Right atrium auricular region (tissue), 2 donors: ENCODE data around the gene SYT8. TPM values are rescaled to one million over a fixed set of nuclear protein-coding genes. Genes with fewer than 3 reads are reported as not detected.

Source experiments
- DNase-seq: peaks from one replicate; pipeline ENCODE4 v3.0.0-alpha.2; 2019; ENCODE audit warnings: low spot score
- H3K27ac ChIP-seq, 2 donors: fragments of 200-600 bp; sonication (generic); 1 replicate in 1 of 2; 2 replicates in 1 of 2; pipeline ENCODE4 v1.5.1; 2016 to 2019
- H3K27me3 ChIP-seq, 2 donors: fragments of 200-600 bp; sonication (generic); one replicate each; pipeline versions ENCODE4 v1.5.1 to v1.6.0; 2017 to 2019
- H3K36me3 ChIP-seq: fragments of 200-600 bp; sonication (generic); one replicate; pipeline ENCODE4 v1.5.1; 2016
- H3K4me1 ChIP-seq, 2 donors: fragments of 200-600 bp; sonication (generic); one replicate each; pipeline versions ENCODE4 v1.5.1 to v1.6.0; 2017 to 2019
- H3K4me3 ChIP-seq, 2 donors: fragments of 200-600 bp; sonication (generic); 1 replicate in 1 of 2; 2 replicates in 1 of 2; pipeline ENCODE4 v1.5.1; 2017 to 2019; ENCODE audit warnings: mild to moderate bottlenecking in 1 of 2, moderate library complexity in 1 of 2
- H3K9me3 ChIP-seq, 2 donors: fragments of 200-600 bp; sonication (generic); one replicate each; pipeline ENCODE4 v1.5.1; 2019
- total RNA-seq, 2 donors: library from RNA; depleted of rRNA; stranded (reverse); fragments of >200 nt; gene quantifications; one replicate each; pipeline ENCODE4 v1.1.0, GENCODE V29; 2016
- TF ChIP-seq, protein P1 (sequence below), 2 donors: fragments of 200-600 bp; sonication (generic); IDR thresholded peaks; one replicate each; pipeline ENCODE4 v1.5.1; 2019; ENCODE audit warnings: antibody characterized with exemption in 2 of 2

The SYT8 gene, protein sequence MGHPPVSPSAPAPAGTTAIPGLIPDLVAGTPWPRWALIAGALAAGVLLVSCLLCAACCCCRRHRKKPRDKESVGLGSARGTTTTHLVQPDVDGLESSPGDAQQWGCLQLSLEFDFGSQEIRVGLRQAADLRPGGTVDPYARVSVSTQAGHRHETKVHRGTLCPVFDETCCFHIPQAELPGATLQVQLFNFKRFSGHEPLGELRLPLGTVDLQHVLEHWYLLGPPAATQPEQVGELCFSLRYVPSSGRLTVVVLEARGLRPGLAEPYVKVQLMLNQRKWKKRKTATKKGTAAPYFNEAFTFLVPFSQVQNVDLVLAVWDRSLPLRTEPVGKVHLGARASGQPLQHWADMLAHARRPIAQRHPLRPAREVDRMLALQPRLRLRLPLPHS
- total RNA-seq = not detected

DNA sequence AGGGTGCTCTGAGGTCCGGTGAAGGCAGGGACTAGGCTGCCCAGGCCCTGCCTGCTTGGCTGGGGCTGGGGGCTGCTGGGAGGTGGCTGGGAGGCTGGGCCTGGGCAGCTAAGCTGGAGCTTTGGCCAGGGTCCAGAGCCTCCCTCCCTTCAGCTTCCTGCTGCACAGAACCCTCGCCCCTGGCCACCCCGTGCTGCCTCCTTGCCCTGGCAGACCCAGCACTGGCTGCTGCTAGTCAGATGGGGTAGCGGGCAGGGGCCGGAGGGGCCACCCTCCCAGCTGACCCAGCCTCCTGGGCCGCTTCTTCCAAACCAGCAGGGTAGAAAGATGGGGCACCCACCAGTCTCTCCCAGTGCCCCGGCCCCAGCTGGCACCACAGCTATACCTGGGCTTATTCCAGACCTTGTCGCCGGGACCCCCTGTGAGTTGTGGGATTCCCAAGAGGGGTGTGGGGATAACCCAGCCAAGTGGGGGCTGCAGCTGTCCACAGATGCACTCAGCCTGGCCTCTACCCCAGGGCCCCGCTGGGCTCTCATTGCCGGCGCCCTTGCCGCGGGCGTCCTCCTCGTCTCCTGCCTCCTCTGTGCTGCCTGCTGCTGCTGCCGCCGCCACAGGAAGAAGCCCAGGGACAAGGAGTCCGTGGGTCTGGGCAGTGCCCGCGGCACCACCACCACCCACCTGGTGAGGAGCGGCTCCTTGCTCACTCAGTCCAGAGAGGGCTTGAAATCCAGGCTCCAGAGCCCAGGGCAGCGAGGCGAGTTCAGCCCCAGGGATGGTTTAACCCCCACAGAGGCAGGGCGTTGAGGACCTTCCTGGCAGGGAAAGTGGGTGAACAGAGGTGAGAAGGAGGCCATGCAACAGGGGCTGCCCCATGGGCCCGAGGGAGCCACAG, at the start of gene SYT8:
Gene SYT8, plus strand, starts transcription at position 212 of the 892 bp plus-strand sequence. Its CDS starts 116 bp downstream, at position 328.
- H3K4me1 ChIP-seq = peaks cover 0 to 16% of the 10 kb centered on the region in 2 donors
- no peaks in the 10 kb centered on the region for H3K27me3 ChIP-seq
- no peak for DNase-seq
- H3K4me3 ChIP-seq = no peak within 1 kb of the TSS
- H3K36me3 ChIP-seq = no peaks in the 10 kb centered on the region
- TF ChIP-seq, protein P1, sequence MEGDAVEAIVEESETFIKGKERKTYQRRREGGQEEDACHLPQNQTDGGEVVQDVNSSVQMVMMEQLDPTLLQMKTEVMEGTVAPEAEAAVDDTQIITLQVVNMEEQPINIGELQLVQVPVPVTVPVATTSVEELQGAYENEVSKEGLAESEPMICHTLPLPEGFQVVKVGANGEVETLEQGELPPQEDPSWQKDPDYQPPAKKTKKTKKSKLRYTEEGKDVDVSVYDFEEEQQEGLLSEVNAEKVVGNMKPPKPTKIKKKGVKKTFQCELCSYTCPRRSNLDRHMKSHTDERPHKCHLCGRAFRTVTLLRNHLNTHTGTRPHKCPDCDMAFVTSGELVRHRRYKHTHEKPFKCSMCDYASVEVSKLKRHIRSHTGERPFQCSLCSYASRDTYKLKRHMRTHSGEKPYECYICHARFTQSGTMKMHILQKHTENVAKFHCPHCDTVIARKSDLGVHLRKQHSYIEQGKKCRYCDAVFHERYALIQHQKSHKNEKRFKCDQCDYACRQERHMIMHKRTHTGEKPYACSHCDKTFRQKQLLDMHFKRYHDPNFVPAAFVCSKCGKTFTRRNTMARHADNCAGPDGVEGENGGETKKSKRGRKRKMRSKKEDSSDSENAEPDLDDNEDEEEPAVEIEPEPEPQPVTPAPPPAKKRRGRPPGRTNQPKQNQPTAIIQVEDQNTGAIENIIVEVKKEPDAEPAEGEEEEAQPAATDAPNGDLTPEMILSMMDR (IDR thresholded peaks at IDR 0.05) = no peak
- no peak within 1 kb of the TSS for H3K27ac ChIP-seq
- H3K9me3 ChIP-seq = no peaks in the 10 kb centered on the region

- Histone ChIP-seq H3K9me3 (no peaks in the 10 kb centered on the region), H3K27me3 (no peaks in the 10 kb centered on the region), H3K4me3 (no peak overlapping the region), H3K36me3 (no peaks in the 10 kb centered on the region), H3K4me1 (no peaks in the 10 kb centered on the region), H3K27ac (no peak overlapping the region)
- no peak for DNase-seq
- TF ChIP-seq, protein P1 (IDR thresholded peaks at IDR 0.05) = no peak
Measured at GRCh38 chr11:1785749-1786413, 48.9 kb upstream of the SYT8 start.

- Histone ChIP-seq H3K27me3 (no peaks in the 10 kb centered on the region), H3K9me3 (no peaks in the 10 kb centered on the region), H3K4me1 (no peaks in the 10 kb centered on the region), H3K36me3 (no peaks in the 10 kb centered on the region), H3K27ac (no peak overlapping the region), H3K4me3 (no peak overlapping the region)
- TF ChIP-seq, protein P1 (IDR thresholded peaks at IDR 0.05) = no peak
- no peak for DNase-seq
Measured at GRCh38 chr11:1786466-1786865, 48.3 kb upstream of the SYT8 start.

DNA sequence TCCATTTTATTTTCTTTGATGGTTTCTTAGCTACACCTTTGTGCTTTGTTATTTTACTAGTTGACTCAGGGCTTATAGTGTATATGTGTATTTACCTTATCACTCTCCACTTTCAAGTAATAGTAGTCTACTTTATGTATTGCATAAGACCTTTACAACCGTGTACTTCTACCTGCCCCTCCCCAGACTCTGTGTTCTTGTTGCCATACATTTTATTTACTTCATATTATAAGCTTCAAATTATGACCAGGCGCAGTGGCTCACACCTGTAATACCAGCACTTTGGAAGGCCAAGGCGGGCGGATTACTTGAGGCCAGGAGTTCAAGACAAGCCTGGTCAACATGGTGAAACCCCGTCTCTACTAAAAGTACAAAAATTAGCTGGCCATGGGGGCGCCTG, 42.9 kb upstream of the SYT8 start:
- Histone ChIP-seq H3K4me1 (no peaks in the 10 kb centered on the region), H3K27me3 (no peaks in the 10 kb centered on the region), H3K36me3 (no peaks in the 10 kb centered on the region), H3K4me3 (no peak overlapping the region), H3K27ac (no peak overlapping the region), H3K9me3 (no peaks in the 10 kb centered on the region)
- TF ChIP-seq, protein P1 (IDR thresholded peaks at IDR 0.05) = no peak
- no peak for DNase-seq

DNA sequence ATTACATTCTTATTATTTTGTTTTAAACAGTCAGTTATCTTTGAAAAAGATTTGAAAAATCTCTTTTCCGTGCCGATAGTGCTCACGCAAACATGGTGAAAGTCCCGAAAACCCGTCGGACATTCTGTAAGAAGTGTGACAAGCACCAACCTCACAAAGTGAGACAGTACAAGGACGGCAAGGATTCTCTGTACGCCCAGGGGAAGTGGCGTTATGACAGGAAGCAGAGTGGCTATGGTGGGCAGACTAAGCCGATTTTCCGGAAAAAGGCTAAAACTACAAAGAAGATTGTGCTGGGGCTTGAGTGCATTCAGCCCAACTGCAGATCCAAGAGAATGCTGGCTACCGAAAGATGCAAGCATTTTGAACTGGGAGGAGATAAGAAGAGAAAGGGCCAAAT, 42.3 kb upstream of the SYT8 start:
- H3K27ac ChIP-seq = no peak overlapping the region
- no peaks in the 10 kb centered on the region for H3K27me3 ChIP-seq
- H3K36me3 ChIP-seq = no peaks in the 10 kb centered on the region
- H3K9me3 ChIP-seq = no peaks in the 10 kb centered on the region
- no peaks in the 10 kb centered on the region for H3K4me1 ChIP-seq
- no peak overlapping the region for H3K4me3 ChIP-seq
- no peak for DNase-seq
- TF ChIP-seq, protein P1 (IDR thresholded peaks at IDR 0.05) = no peak
